Peyer's patch (tissue), 4 donors: ENCODE measurements around the gene SLC38A2.
A peak's percentile ranks its signal among the peaks of the same experiment; 100 is the strongest.

ENCODE experiments used
- CTCF ChIP-seq, 6 experiments: fragments of 450-650 bp in 4 of 6; fragments of 200-600 bp in 2 of 6; sonication (generic) in 1 of 6; IDR thresholded peaks; one replicate each; pipeline ENCODE4 v1.5.1; 2017 to 2019; ENCODE audit warnings: antibody characterized with exemption in 6 of 6, mild to moderate bottlenecking in 3 of 6, moderate library complexity in 1 of 6
- POLR2A ChIP-seq, 2 donors: fragments of 450-650 bp; IDR thresholded peaks; one replicate each; pipeline ENCODE4 v1.5.1; 2017; ENCODE audit warnings: antibody characterized with exemption in 2 of 2, mild to moderate bottlenecking in 2 of 2, moderate library complexity in 2 of 2

DNA sequence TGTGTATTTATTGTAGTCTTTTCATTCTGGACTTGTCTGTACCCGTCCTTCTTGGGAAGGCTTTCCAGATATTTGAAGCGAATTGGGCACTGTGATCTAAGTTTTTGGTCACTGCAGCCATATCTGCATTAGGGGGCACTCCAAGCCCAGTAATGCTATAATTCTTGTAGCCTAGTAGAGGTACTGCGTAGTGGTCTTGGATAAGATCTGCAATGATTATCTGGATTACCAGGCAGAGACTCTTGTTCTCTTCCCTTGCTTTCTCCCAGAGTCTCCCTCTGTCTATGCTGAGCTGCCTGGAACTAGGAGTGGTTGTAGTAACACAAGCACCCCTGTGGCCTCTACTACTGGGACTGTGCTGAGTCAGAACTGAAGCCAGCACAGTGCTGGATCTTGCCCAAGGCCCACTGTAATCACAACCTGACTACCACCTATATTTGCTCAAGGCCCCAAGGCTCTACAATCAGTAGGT is 30.0 kb downstream of the SLC38A2 start:
- no peak for TF ChIP-seq POLR2A (IDR thresholded peaks at IDR 0.05)
- peak; percentile 3 to 87 (median 64) for TF ChIP-seq CTCF (IDR thresholded peaks at IDR 0.05)
